T-helper 2 cell treated with Interferon-gamma antibody and Interleukin-4, amounts not matched to agents 100 ng/mL and 5 ng/mL, for 36 hours (primary cell): ENCODE data around the gene ST3GAL2. TPM values are rescaled to one million over a fixed set of nuclear protein-coding genes. Genes with fewer than 3 reads are reported as not detected.
"Not testable (repeated sequence)": the region's sequence is repeated elsewhere in the genome, so short reads cannot be mapped to it uniquely, and the experiment has no call there.

Experiments
- intact Hi-C: fragments of 100-400 bp; cut with micrococcal nuclease; formaldehyde crosslinking; loops from one replicate; pipeline ENCODE4 v1.15.1; 2023
- total RNA-seq: library from RNA; stranded (reverse); gene quantifications from 2 replicates; pipeline ENCODE4 v1.2.3, GENCODE V29; 2022

ST3GAL2 gene
- total RNA-seq, 1 donor from 2014 or later, result 25.7 TPM

DNA sequence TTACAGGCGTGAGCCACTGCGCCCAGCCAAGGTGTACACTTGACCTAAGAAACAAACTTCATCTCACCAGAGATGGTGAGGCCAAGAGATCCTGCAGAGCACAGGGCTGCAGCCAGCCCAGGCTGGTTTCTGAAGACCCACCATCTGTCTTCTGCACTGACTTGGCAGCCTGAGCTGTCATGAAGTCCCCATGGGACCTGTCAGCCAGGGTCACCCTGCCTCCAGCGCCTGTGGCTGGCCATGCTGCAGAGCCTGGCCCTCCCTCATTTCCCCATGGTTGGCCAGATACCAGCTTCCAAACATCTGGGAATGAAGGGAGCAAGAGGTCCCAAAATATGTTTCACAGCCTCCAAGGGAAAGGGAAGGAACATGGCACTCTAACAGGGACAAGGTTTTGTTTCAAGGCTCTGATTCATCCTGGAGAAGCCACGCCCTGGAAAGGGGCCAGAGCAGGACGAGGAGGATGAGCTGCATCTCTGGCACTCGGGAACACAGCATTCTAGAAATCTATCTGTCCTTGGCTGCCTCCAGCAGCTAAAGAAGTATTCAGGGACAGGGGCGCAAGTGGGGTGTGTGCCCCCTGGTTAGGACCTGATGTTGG lies 46.9 kb downstream of the ST3GAL2 start:
- intact Hi-C loops, result no loop called here

DNA sequence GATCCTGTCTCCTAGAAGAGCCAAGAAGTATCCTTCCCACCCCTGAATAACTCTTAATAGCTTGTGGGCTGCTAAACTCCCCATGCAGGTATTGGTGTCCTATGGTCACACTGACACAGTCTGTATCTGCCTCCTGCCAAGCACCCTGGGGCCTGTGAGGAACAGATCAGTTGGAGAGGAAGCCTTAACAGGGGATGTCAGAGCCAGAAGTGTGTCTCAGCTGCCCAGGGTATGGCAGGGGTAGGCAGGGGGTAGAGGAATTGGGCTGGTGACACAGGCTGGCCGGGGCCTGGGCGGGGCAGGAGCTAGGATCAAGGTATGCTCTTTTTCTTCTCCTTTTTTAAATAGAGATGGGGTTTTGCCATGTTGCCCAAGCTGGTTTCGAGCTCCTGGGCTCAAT lies 47.5 kb downstream of the ST3GAL2 start:
- intact Hi-C loops, result no loop called here

DNA sequence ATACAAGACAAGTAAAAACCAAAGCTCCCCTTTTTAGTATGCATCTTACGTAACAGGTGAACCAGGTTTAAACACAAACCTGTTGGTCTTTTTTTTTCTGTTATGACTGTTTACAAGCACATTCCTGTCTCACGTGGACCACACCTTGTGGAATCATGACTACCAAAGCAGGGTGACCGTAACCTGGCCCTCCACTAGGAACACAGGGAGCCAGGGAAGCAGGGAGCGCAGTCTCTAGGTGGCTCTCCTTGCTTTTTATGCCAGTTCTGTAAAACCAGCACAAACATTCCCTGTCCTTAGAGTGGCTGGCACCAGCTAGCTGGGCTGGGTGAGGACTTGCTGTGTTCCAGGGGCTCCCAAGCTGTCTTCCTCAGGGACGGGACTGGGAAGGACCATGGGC lies 48.1 kb downstream of the ST3GAL2 start:
- intact Hi-C loops, result no loop called here

DNA sequence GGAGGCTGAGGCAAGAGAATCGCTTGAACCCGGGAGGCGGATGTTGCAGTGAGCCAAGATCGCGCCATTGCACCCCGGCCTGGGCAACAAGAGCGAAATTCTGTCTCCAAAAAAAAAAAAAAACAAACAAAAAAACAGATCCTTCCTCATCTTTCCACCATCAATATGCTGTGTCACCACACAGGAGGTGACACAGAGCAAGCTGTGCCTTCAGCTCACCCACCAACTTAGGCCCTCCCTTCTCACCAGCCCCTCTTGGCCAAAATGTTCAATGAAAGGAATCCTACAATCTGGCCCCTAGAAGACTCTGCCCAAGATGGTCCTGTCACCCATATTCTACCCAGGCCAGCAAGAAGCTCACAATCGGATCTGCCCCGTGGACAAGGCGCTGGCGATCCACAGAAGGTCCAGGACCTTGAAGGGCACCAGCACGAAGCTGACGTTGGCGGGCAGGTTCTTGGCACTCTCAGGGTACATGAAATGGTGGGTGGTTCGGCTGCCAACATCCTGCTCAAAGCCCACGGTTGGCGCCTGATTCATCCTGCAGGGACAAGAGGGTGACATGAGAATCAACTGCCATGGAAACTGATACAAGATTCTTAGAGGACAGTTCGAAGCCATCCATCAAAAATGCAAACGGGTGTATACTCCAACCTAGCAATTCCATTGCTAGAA lies 50.8 kb downstream of the ST3GAL2 start:
- intact Hi-C loops, result no loop called here

DNA sequence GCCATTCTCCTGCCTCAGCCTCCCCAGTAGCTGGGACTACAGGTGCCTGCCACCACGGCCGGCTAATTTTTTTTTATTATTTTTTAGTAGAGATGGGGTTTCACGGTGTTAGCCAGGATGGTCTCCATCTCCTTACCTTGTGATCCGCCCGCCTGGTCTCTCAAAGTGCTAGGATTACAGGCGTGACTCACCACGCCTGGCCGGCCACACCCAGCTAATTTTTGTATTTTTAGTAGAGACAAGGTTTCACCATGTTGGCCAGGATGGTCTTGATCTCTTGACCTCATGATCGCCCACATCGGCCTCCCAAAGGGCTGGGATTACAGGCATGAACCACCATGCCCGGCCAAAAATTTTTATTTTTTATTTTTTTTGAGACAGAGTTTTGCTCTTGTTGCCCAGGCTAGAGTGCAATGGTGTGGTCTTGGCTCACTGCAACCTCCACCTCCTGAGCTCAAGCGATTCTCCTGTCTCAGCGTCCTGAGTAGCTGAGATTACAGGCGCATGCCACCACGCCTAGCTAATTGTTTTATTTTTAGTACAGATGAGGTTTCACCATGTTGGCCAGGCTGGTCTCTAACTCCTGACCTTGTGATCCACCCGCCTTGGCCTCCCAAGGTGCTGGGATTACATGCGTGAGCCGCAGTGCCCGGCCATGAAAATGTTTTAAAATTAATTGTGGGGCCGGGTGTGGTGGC lies 52.5 kb downstream of the ST3GAL2 start:
- intact Hi-C loops, result not testable (repeated sequence)

DNA sequence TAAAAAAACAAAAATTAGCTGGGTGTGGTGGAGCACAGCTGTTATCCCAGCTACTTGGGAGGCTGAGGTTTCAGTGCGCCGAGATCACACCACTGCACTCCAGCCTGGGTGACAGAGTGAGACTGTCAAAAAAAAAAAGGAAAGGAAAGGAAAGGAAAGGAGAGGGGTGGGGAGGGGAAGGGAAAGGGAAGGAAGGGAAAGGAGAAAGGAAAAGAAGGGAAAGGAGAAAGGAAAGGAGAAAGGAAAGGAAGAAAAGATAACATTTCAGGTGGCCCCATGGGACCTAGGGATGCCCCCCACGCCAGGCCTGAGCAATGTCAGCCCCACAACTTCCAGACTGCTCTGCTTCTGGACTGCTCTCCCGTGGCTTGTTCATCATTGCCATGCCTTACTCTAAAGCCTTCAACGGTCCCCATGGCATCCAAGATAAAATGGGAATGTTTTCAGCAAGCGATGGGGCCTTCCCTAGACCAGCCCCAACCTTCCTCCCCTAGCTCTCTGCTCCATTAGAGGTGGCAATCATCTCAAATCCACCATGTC lies 55.4 kb downstream of the ST3GAL2 start:
- intact Hi-C loops, result loop anchor here (5.0 kb wide), 1 partner anchor 94 kb away; no protein-coding TSS in a partner anchor

DNA sequence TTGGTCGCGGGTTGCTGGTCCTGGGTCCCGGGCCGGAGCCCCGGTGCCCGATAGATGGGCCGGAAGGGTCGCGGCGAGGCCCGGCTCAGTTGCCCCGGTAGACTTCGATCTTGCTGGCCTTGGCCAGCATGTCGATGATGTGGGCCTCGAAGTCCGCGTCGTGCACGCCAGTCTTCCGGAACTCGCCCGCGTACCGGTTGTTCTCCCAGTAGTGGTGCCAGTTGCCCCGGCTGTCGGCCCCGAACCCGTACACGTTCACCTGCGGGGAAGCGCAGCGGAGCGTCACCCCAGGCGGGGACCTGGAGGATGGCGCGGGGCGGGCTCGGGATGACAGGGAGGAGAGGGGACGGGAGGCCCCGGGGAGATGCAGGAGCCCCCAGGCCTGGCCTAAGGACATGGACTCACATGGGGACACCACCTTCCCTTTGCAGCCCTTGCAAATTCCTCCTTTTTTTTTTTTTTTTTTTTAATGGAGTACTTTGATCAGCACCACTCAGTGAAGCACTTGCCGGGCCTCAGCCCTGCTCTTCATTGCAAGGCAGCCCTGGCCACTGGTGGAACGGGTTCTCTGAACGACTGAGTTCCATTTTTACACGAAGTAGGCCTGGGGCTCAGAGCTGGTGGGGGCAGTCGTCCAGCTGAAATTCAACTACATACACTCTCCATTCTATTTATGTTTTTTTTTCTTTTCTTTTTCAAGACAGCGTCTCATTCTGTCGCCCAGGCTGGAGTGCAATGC lies 57.1 kb downstream of the ST3GAL2 start:
- intact Hi-C loops, result loop anchor here (1.0 to 5.0 kb wide), 9 partner anchors 23 to 142 kb away; partner anchors contain the start of genes AARS1, COG4, DDX19A and EXOSC6

DNA sequence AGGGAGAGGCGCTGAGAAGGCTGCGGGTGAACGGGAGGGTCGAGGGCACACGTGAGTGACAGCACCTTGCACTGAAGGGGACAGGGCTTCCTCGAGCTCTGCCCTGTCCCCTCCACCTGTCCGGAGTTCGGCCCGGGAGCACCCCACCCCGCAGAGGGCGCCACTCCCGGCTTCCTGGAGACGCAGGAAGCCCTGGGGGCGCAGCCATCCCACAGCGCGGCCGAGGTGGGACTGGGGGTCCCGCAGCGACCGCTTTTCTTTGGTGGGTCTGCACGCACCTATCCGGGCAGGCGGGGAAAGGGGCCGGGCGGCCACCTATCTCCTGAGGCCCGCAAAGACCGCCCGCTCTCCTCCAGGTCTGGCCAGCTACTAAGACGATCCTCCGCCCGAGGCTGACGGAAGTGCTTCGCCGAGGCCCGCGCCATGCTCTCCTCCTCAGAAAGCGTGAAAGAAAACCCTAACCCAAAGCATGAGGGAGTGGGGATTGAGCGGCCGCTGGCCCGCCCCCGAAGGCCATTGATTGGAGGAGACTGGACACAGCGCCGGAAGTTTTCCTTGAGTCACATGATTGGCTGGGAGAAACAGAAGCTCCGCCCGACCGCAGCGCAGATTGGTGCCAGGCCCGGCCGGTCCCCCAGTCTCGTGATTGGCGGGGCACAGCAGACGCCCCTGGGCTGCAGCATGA lies 57.8 kb downstream of the ST3GAL2 start:
- intact Hi-C loops, result loop anchor here (1.0 to 5.0 kb wide), 9 partner anchors 23 to 142 kb away; partner anchors contain the start of genes AARS1, COG4, DDX19A and EXOSC6

DNA sequence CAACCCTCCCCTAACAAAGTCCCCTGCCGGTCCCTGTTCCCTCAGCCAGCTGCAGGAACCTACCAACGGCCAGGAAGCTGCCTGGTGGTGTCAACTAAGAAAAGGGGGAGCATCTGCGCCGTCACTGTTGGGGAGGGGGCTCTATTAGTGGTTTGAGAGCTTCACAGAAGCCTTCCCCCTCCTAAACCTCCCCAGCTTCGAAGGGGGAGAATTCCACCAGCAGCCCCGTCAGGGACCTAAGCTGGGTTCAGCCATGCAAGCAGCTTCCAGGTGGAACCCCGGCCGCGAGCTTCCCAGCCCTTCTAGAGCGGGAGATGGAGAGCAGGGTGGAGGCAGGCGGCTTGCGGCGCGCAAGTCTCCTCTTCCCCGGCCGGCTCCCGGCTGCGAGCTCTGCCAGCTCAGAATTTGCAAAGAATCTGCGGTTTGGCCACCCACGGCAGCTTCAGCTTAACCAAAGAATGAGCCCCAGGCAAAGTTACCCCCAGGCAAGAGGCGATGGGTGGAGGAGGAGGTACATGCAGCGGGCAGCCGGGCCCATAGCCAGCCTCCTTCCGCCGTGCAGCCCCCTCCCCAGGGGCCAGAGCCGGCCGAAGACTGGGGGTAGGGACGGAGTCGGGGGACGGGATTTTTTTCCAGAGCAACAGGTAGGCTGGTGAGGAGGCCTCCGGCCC lies 58.5 kb downstream of the ST3GAL2 start:
- intact Hi-C loops, result loop anchor here (2.0 to 5.0 kb wide), 4 partner anchors 34 to 97 kb away; partner anchors contain the start of genes AARS1 and DDX19A

DNA sequence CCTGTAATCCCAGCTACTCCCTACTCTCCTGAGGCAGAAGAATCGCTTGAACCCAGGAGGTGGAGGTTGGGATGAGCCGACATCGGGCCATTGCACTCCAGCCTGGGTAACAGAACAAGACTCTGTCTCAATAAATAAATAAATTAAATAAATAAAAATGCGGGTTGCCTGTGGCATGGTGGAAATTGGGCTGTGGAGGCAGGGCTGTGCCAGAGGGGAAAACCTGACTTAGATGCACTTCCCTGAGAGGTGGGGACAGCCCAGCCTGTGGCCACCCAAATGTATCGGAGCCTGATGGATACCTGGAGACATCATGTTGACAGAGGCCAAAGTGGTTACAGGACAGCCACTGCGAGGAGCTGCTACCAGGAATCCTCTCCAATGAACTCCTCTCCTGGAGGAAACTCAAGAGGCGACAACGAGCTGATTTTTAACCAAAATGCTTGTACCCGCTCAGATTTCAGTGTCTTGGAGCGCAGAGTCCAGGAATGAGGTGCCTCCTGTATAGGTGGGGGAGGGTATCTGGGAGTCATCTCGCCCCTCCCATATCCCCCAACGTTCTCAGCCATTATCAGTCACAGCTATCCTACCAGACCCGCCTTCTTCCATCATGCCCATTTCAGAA lies 59.9 kb downstream of the ST3GAL2 start:
- intact Hi-C loops, result loop anchor here (10.0 kb wide), 1 partner anchor 276 kb away; no protein-coding TSS in a partner anchor

DNA sequence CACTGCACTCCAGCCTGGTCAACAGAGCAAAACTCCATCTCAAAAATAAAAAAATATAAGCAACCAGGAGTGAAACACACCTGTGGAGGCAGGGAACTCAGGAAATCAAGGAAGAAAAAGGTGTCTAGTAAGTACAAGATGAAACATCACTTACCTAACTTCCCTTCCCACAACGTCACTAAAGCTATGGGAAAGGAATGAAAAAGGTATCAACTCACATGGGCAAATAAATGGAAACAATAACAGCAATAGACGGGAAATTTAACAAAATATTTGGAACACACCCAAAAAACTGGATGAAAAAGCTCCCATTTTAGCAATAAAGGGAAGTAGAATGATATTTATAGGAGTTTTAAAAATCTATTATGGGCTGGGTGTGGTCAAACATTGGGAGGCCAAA lies 61.1 kb downstream of the ST3GAL2 start:
- intact Hi-C loops, result loop anchor here (10.0 kb wide), 1 partner anchor 277 kb away; no protein-coding TSS in a partner anchor

DNA sequence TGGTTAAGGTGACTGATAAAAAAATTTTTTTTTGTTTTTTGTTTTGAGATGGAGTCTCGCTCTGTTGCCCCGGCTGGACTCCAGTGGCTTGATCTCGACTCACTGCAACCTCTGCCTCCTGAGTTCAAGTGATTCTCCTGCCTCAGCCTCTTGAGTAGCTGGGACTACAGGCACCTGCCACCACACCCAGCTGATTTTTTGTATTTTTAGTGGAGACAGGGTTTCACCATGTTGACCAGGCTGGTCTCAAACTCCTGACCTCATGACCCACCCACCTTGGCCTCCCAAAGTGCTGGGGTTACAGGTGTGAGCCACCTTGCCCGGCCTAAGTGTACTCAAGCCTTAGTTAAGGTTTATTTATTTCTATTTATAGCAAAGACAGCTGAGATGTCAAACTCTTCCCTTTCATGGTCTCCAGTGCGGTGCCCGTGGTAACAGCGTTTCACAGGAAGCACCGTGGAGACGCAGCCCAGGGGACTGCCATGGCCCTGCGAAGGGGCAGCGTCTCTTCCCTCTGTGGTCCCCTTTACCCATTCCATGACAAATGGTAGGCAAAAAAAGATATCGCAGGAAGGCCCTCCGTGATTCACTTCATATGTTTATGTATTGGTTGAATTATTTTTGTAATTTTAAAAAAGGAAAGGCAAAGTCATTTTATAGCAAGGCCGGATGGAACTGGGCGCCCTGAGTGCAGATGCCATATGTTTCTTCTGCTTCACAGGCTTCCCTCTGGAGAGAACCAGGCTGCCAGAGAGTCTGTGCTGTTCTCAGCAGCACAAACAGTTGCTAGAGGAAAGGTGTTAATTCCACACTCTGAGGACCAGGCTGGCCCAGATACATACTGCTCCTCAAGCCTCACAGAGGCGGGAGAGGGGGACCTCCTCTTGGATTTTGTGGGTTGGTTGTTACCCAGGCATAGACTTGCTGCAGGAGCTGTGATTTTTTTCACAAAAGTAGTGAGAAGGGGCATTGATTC lies 63.0 kb downstream of the ST3GAL2 start:
- intact Hi-C loops, result loop anchor here (10.0 kb wide), 1 partner anchor 279 kb away; no protein-coding TSS in a partner anchor

DNA sequence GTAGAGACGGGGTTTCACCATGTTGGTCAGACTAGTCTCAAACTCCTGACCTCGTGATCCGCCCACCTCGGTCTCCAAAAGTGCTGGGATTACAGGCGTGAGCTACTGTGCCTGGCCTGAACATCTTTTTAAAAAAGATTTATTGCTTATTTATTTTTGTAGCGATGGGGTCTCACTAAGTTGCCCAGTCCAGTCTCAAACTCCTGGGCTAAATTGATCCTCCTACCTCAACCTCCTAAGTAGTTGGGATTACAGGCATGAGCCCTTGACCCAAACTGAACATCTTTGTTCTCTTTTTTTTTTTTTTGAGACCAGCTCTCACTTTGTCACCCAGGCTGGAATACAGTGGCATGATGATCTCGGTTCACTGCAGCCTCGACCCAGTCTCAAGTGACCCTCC lies 64.7 kb downstream of the ST3GAL2 start:
- intact Hi-C loops, result loop anchor here (10.0 kb wide), 1 partner anchor 281 kb away; no protein-coding TSS in a partner anchor

DNA sequence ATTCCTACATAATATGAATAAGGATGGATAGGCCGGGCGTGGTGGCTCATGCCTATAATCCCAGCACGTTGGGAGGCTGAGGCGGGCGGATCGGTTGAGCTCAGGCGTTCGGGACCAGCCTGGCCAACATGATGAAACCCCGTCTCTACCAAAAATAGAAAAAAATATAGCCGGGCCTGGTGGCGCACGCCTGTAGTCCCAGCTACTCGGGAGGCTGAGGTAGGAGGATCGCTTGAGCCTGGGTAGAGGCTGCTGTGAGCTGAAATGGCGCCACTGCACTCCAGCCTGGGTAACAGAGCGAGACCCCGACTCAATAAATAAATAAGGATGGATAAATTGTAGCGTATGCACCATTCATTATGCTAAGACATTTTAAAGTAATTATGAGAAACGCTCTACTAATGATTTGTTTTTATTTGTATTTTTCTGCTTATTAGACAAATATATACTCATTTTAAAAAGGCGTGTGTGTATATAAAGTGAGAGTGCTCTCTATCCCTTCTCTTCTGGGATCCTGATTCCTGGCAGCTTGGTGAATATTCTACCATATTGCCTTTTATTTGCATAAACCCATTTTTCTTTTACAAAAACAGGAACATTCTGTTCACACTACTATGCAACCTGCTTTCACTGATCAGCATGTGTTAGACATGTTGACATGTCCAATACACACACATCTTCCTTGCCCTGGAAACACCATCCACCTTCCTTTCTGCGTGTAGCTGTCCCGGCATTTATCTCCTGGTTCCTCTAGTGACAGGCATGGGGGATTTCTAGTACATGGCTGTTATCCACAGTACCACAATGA lies 65.8 kb downstream of the ST3GAL2 start:
- intact Hi-C loops, result loop anchor here (10.0 kb wide), 1 partner anchor 282 kb away; no protein-coding TSS in a partner anchor

DNA sequence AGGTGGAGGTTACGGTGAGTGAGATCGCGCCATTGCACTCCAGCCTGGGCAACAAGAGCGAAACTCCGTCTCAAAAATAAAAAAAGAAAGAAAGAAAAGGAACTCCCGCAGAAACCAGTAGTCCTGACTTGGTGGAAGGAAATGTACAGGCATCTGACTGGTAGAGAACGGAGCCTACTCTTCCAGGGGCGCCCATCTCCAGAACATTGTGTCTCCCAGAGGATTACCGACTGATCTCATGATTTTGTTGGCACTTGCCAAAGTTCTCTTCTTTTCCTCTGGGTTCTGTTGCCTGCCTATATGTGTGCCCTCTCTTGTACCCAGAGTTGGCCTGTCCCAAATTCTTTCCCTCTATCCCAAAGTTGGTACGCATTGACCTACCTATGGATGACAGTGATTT lies 68.0 kb downstream of the ST3GAL2 start:
- intact Hi-C loops, result loop anchor here (10.0 kb wide), 1 partner anchor 284 kb away; no protein-coding TSS in a partner anchor

DNA sequence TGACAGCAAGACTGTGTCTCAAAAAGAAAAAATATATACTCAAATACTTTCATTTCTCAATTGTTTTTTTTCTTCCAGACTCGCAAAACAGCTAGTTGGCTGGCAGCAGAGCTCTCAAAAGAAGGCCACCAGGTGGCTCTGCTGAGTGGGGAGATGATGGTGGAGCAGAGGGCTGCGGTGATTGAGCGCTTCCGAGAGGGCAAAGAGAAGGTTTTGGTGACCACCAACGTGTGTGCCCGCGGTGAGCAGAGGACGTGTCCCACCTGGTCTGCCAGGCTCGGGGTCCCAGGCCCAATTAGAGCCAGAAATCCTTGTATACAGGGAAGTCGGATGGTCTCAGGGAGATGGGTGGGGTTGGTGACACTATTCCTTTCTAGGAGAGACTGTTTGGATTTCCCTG lies 68.8 kb downstream of the ST3GAL2 start:
- intact Hi-C loops, result loop anchor here (10.0 kb wide), 1 partner anchor 285 kb away; no protein-coding TSS in a partner anchor

DNA sequence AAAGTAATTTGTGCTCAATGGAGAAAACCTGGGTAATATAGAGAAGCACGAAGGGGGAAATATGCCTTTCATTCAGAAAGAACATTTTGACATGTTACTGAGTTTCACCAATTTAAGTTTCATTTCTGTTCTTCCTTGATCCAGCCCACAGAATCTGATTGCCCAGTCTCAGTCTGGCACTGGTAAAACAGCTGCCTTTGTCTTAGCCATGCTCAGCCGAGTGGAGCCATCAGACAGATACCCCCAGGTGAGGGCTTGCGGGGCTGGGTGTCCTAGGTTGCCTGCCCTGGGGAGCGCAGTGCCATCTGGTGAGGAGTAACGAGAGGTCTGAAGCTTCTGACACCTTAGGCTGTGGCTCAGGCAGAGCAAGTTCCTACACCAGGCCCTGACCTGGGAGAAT lies 74.5 kb downstream of the ST3GAL2 start:
- intact Hi-C loops, result no loop called here
